ENCODE data around the gene EEF1E1.

GRCh38 chr6:8074213-8074612 lies 28.1 kb downstream of the EEF1E1 start:
- TF ChIP-seq CTCF (IDR thresholded peaks at IDR 0.05) (no peak), ZFX (IDR thresholded peaks at IDR 0.05; ENCODE audit: borderline replicate concordance) (no peak)
